GM20431 (cell line): Measurements from ENCODE around the gene XAGE1B.
"Not testable (repeated sequence)": the region's sequence is repeated elsewhere in the genome, so short reads cannot be mapped to it uniquely, and the experiment has no call there.

Experiments used
- in situ Hi-C: fragments of 300-500 bp; cut with MseI, MboI; formaldehyde crosslinking; loops from one replicate; pipeline ENCODE4 v1.15.0; 2020; ENCODE audit warnings: low sequenced_read_pairs; ENCODE audit not compliant: unreplicated experiment

The XAGE1B gene, protein sequence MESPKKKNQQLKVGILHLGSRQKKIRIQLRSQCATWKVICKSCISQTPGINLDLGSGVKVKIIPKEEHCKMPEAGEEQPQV

DNA sequence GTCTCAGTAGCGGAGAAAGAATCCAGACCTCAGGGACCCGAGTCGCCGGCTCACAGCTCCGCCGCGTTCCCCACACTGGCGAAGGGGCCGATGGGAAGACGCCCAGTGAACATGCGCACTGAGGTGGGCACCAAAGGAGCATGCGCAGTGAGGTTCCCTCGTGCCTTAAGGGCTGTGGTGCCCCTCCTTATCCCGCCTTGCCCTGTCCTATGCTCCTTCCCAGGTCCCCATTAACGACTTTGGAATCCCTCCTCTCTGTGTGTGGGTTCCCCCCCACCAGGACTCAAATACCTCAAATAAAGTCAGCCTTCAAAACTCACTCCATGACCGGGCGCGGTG, at the start of gene XAGE1B:
XAGE1B (minus strand) TSS at position 77 of the 339 bp plus-strand sequence. CDS start 1,536 bp downstream, outside the sequence.
- in situ Hi-C loops: not testable (repeated sequence)

DNA sequence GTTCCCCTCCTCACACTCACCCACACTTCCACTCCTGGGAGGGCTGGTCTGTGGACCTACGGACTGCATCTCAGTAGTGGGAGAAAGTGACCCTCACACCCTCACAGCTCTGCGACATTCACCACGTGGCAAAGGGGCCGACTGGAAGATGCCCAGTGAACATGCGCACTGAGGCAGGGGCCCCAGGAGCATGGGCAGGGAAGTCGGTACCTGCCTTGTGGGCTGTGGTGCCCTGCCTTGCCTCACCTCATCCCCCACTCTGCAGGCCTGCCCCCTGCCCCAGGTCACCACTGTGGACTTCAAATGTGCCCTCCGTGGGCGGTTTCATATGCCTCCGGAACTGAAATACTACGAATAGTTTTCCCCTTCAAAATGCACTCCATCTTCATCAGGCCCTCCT, 46.2 kb upstream of the XAGE1B start:
- in situ Hi-C loops: loop anchor here (25.0 kb wide), 1 partner anchor 424 kb away; no protein-coding TSS in a partner anchor

DNA sequence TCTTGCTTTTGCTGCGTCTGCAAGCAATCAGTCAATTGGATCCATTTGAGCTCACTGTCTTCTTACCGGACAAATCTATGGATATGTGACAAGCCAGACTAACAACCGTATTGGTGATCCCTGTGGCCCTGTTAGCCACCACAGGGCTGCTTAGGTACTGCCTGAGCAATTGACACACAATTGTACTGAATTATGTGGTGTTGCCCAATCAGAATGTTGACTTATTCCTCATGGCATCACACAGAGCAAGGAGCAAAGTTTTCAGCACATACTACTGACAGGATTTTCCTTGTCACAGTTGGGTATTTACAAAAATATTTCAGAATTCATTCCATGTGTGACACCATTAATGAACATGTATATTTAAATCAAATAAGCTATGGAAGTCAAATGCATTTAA, 41.3 kb upstream of the XAGE1B start:
- in situ Hi-C loops: loop anchor here (25.0 kb wide), 1 partner anchor 429 kb away; no protein-coding TSS in a partner anchor

DNA sequence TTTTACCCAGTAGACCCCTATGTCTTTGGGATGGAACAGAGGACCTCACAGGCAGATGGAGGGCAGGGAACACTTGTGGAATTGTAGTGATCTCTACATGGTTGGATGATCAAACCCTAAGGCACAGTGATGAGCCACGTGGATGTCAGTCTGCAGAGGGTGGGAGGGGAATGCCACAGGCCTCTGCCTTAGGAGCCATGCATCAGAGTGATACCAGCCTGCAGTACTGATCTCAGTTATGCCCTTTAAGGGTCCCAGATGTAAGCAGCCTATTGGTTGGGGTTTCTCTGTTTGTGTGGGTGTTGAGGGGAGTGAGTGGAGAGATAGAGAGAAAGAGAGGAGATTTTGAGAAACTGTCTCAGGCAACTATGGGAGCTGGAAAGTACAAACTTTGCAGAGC, 39.9 kb upstream of the XAGE1B start:
- in situ Hi-C loops: loop anchor here (25.0 kb wide), 1 partner anchor 431 kb away; no protein-coding TSS in a partner anchor

DNA sequence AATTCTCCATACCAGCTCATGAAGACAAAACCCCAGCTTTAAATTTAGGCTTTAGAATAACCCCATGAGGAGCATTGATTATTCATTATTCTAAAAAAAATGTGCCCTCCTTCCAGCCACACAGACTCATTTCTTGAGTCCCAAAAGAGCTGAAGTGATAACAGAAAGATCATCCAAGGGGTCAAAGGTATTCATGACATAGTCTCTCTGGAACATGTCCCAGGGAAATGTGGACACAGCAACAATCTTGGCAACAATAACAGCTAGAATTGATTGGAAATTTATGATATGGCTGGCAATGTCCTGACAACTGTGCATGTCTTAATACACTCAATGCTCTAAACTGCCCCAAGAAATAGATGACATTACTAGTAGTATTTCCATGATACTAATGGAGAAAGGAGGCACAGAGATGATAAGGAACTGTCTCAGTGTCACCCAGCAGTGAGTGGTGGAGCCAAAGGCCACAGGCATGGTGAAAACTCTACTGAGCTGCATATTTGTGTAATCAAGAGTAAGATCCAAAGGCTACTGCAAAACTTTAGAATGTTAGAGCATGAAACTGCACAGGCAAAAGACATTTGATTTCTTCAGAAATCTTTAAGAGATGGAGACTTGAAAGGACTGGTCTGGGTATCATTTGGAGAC, 37.3 kb upstream of the XAGE1B start:
- in situ Hi-C loops: loop anchor here (25.0 kb wide), 1 partner anchor 433 kb away; no protein-coding TSS in a partner anchor

DNA sequence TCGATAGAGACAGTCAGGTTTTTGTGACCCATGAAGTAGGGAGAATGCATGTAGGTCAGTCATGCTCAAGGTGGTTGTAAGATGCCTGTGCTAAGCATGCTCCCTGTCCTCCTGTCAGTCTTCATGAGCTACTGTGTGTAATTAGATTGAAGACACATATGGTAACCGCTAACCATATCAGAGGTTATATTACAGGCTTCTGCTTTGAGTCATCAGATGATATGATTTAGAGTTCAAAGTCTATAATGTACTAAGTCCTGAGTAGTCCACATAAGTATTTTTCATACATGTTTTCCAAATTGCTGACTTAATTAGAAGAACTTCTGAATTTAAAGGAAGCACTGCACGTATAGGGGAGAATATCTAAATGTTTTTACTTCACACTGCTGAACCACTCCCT, 31.9 kb upstream of the XAGE1B start:
- in situ Hi-C loops: not testable (repeated sequence)

DNA sequence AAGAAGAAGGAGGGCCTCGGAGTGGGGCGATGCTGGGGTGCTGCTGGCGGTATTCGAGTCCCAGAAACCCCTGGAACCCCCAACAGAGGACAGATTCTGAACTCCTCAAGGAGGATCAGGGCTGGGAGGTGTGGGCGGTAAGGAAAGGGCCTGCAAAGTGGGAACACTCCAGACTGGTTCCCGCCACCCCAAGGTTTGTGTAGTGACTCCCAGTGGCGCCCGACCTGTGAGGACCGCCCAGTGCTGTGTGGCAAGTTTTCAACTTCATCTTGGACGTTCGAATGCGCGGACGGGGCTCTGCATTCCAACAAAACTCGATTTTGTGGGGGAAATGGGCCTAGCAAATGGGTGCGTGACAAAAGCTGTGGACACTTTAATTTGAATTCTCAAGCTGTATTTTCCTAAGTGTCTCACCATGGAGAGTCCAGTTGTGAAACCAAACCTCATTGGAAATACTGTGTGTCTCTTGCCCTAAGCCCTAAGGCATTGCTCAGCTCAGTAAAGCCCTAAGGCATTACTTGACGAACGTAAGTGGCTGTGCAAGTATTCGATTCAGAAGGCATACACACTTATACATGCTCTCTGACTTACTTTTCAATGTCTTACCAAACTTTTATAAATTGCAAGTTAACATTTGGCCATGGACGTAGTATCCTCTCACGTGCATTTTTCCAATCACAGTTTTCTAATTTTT, 27.4 kb upstream of the XAGE1B start:
- in situ Hi-C loops: no loop called here

DNA sequence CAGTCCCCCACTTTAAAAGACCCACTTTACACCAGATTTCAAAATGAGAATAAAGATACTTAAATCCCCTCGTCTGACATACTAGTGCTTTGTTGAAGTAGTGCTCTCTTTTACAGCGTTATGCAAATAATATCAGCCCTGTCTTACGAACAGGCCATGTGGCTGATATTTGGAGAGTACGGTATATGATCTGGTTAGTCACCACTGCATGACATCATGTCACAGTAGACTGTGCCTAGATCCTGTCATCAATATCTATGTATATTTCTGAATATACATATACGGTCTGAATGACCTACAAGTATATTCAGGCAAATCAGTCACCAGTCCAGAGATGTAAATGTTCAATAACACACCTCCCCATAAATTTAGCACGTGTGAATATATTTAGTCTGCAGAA, 25.4 kb upstream of the XAGE1B start:
- in situ Hi-C loops: no loop called here

DNA sequence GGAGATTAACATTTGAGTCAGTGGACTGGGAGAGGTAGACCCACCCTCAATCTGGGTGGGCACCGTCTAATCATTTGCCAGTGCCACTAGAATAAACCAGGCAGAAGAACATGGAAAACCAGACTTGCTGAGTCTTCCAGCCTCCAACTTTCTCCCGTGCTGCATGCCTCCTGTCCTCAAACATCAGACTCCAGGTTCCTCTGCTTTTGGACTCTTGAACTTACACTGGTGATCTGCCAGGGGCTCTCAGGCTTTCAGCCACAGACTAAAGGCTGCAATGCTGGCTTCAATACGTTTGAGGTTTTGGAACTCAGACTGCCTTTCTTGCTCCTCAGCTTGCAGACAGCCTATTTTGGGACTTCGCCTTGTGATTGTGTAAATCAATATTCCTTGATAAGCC, 24.2 kb upstream of the XAGE1B start:
- in situ Hi-C loops: not testable (repeated sequence)

DNA sequence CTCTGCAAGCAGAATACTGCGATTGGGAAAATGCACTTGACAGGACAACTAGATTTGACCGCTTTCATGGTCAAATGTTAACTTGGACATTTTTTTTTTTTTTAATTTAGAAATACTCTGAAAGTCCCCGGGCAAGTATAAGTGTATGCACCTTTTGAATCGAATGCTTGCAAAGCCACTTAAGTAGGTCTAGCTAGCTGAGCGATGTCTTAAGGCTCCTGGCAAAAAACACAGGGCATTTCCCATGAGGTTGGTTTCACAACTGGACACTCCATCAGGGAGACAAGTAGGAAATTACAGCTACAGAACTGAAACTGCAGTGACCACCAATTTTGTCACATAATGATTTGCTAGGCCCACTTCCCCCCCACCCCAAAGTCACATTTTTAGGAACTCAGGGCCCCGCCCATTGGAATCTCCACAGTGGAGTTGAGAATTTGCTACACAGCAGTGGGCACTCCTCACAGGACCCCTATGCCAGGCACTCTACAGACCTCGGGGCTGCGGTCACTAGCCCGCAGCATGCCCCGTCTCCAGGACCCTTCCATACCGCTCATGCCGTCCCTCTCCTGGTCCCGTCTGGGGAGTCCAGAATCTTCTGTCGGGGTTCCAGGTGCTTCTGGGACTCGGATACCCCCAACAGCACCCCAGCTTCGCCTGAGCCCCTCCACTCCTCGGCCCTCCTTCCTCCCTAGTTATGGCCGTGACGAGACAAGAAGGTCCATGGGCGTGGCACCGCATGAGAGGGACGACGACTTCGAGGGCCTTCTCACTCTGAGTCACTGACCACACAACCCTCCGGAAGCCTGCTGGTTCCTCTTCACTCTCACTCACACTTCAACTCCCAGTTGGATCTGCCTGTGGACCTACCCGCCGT, 515 bp downstream of the XAGE1B start:
- in situ Hi-C loops: not testable (repeated sequence)

DNA sequence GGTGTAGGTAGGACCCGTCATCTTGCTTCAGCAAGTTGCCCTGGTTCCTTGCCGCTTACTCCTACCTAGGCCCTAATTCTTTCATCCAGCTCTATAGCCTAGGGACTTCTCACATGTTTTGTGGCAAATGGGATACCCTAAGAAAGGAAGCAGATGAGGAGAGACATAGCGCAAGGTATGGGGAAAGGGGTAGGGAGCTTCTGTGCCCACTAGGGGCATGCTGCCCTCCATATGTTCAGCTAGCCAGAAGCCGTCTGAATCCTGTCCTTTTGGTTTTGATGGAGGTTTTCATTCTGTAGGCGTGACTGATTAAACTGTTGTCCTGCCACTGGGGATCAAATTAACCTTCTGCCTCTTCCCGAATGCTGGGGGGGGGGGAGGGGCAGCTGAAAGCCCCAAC, 5.7 kb downstream of the XAGE1B start:
- in situ Hi-C loops: not testable (repeated sequence)

DNA sequence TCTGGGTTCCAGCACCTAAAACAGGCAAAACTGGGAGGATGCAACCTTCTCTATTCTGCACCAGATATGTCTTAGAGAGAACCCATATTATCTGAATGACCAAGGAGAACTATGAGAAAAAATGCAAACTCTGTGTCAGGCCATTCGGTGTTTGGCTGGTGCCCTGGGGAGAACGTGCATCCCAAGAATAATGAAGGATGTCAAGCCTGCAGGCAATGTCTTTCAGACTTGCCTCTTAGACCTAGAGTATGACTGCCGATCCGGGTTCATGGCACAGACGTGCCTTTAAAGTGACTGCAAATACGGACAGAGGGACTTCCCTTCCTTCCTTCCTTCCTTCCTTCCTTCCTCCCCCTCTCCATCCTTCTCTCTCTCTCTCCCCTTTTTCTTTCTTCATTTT, 6.9 kb downstream of the XAGE1B start:
- in situ Hi-C loops: no loop called here

DNA sequence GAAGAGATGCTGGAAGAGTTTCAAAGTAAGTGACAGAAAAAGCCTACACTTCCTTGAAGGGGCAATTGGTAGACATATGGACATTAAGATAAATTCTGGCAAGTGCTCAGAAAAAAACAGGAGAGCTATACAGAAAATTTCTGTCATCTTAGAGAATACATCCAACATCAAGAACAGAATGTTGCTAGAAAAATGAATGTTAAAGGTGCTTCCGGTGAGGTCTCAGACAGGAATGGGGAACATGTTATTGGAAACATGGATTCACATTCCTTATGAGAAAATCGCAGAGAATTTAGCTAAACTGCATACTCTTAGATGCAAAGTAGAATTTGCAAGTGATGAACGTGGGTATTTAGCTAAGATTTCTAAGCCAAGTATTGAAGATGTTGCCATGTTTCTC, 9.5 kb downstream of the XAGE1B start:
- in situ Hi-C loops: no loop called here

DNA sequence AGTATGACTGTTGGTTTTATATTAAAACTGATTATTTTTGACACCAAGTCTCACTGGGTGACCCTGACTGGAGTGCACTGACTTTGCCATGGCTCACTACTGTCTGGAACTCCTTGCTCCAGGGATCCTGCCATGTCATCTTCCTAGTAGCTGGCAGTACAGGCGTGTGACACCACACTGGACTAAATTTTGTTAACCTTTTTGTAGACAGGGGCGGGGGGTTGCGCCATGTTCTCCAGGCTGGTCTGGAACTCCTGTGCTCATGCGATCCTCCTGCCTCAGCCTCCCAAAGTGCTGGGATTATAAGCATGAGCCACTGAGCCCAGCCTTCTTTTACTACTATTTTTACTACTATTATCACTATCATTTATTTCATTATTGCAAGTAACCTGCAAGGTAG, 12.3 kb downstream of the XAGE1B start:
- in situ Hi-C loops: no loop called here

DNA sequence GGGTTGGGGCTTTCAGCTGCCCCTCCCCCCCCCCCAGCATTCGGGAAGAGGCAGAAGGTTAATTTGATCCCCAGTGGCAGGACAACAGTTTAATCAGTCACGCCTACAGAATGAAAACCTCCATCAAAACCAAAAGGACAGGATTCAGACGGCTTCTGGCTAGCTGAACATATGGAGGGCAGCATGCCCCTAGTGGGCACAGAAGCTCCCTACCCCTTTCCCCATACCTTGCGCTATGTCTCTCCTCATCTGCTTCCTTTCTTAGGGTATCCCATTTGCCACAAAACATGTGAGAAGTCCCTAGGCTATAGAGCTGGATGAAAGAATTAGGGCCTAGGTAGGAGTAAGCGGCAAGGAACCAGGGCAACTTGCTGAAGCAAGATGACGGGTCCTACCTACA, 15.5 kb downstream of the XAGE1B start:
- in situ Hi-C loops: not testable (repeated sequence)

DNA sequence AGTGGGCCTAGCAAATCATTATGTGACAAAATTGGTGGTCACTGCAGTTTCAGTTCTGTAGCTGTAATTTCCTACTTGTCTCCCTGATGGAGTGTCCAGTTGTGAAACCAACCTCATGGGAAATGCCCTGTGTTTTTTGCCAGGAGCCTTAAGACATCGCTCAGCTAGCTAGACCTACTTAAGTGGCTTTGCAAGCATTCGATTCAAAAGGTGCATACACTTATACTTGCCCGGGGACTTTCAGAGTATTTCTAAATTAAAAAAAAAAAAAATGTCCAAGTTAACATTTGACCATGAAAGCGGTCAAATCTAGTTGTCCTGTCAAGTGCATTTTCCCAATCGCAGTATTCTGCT, 20.5 kb downstream of the XAGE1B start:
- in situ Hi-C loops: not testable (repeated sequence)

DNA sequence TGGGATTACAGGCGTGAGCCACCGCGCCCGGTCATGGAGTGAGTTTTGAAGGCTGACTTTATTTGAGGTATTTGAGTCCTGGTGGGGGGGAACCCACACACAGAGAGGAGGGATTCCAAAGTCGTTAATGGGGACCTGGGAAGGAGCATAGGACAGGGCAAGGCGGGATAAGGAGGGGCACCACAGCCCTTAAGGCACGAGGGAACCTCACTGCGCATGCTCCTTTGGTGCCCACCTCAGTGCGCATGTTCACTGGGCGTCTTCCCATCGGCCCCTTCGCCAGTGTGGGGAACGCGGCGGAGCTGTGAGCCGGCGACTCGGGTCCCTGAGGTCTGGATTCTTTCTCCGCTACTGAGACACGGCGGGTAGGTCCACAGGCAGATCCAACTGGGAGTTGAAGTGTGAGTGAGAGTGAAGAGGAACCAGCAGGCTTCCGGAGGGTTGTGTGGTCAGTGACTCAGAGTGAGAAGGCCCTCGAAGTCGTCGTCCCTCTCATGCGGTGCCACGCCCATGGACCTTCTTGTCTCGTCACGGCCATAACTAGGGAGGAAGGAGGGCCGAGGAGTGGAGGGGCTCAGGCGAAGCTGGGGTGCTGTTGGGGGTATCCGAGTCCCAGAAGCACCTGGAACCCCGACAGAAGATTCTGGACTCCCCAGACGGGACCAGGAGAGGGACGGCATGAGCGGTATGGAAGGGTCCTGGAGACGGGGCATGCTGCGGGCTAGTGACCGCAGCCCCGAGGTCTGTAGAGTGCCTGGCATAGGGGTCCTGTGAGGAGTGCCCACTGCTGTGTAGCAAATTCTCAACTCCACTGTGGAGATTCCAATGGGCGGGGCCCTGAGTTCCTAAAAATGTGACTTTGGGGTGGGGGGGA, 21.1 kb downstream of the XAGE1B start, which contains the start of gene XAGE1A:
XAGE1A (plus strand) TSS at position 264 of the 874 bp plus-strand sequence. CDS start 1,554 bp downstream, outside the sequence.
- in situ Hi-C loops: not testable (repeated sequence)

DNA sequence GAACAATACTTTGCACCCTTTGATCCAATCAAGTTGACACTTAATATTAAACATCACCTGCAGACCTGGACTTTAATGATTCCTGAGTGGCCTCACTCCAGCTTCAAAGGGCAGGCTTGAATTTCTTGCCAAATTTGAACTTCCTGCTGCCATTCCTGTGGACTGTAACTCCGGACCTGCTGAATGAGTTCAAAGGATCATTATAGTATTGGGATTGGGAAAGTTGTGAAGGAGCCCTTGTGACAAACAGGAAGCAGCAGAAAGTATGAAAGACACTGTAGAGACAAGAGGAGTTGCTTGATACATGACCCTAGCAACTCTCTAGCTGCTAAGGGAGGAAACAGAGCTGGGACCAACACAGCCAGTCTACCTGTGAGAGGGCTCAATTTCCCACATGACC, 45.6 kb downstream of the XAGE1B start:
- in situ Hi-C loops: not testable (repeated sequence)
